Keratinocyte (primary cell): Measurements from ENCODE around the gene TIMM23. TPM values are rescaled to one million over a fixed set of nuclear protein-coding genes. Genes with fewer than 3 reads are reported as not detected.

ENCODE experiments used
- DNase-seq: peaks from one replicate; pipeline ENCODE4 v3.0.0-alpha.2; 2011; ENCODE audit warnings: low read depth, missing footprints, low spot score
- FAIRE-seq: peaks from 2 replicates; lab custom pipeline; 2011; peaks lifted over from hg19 to GRCh38; lab: Jason Lieb, UNC
- H2AFZ ChIP-seq: 2 replicates; pipeline ENCODE4 v1.6.0; 2012; ENCODE audit warnings: low read length, control low read depth, inconsistent platforms; ENCODE audit not compliant: control insufficient read depth
- H3K27ac ChIP-seq: 2 replicates; pipeline ENCODE4 v1.5.1; 2011; ENCODE audit warnings: low read length; ENCODE audit not compliant: control insufficient read depth, insufficient read depth
- H3K27me3 ChIP-seq: 3 replicates; pipeline ENCODE4 v1.6.0; 2011; ENCODE audit warnings: low read length; ENCODE audit not compliant: control insufficient read depth, insufficient read depth; ENCODE audit errors: extremely low read depth
- H3K36me3 ChIP-seq, 2 experiments: 2 replicates in 1 of 2; 3 replicates in 1 of 2; pipeline ENCODE4 v1.5.1; 2011; ENCODE audit warnings: low read length in 2 of 2, mild to moderate bottlenecking in 1 of 2; ENCODE audit not compliant: control insufficient read depth in 2 of 2, insufficient read depth in 2 of 2; ENCODE audit errors: extremely low read depth in 1 of 2
- H3K4me1 ChIP-seq: 3 replicates; pipeline ENCODE4 v1.5.1; 2011; ENCODE audit warnings: low read length; ENCODE audit not compliant: control insufficient read depth, insufficient read depth; ENCODE audit errors: extremely low read depth
- H3K4me2 ChIP-seq: 3 replicates; pipeline ENCODE4 v1.6.0; 2011; ENCODE audit warnings: low read depth, low read length; ENCODE audit not compliant: control insufficient read depth, insufficient read depth; ENCODE audit errors: extremely low read depth
- H3K4me3 ChIP-seq, 3 experiments: fragments of 200-600 bp in 1 of 3; sonication (generic) in 1 of 3; 2 replicates in 2 of 3; 3 replicates in 1 of 3; pipeline ENCODE4 v1.5.1; 2011 to 2016; ENCODE audit warnings: low read length in 3 of 3, mild to moderate bottlenecking in 3 of 3, control low read depth in 2 of 3, inconsistent platforms in 1 of 3, low read depth in 1 of 3, mixed read lengths in 1 of 3, mixed run types in 1 of 3, moderate library complexity in 1 of 3; ENCODE audit not compliant: control insufficient read depth in 2 of 3, insufficient read depth in 2 of 3; ENCODE audit errors: extremely low read depth in 1 of 3
- H3K79me2 ChIP-seq: 2 replicates; pipeline ENCODE4 v1.6.0; 2012; ENCODE audit warnings: low read length; ENCODE audit not compliant: control insufficient read depth, insufficient read depth
- H3K9ac ChIP-seq: 3 replicates; pipeline ENCODE4 v1.6.0; 2011; ENCODE audit warnings: low read length; ENCODE audit not compliant: control insufficient read depth, insufficient read depth; ENCODE audit errors: extremely low read depth
- H3K9me1 ChIP-seq: 3 replicates; pipeline ENCODE4 v1.6.0; 2011; ENCODE audit warnings: low read length; ENCODE audit not compliant: control insufficient read depth, insufficient read depth; ENCODE audit errors: extremely low read depth
- H3K9me3 ChIP-seq: 2 replicates; pipeline ENCODE4 v1.5.1; 2012; ENCODE audit warnings: low read depth, low read length; ENCODE audit not compliant: control insufficient read depth
- H4K20me1 ChIP-seq: 3 replicates; pipeline ENCODE4 v1.6.0; 2011; ENCODE audit warnings: low read length; ENCODE audit not compliant: control insufficient read depth, insufficient read depth; ENCODE audit errors: extremely low read depth
- CTCF ChIP-seq, 3 experiments: IDR thresholded peaks in 1 of 3; conservative IDR thresholded peaks in 1 of 3; optimal IDR thresholded peaks in 1 of 3; 2 replicates in 2 of 3; 3 replicates in 1 of 3; pipeline versions ENCODE3 to v1.5.1; 2011; ENCODE audit warnings: low read length in 3 of 3, mild to moderate bottlenecking in 3 of 3, moderate library complexity in 2 of 3, control low read depth in 1 of 3, inconsistent platforms in 1 of 3; ENCODE audit not compliant: insufficient read depth in 2 of 3; ENCODE audit errors: extremely low read depth in 1 of 3
- EZH2 ChIP-seq: IDR thresholded peaks from one replicate; pipeline ENCODE4 v1.6.1; 2012; ENCODE audit warnings: inconsistent platforms, mild to moderate bottlenecking, low read length, moderate library complexity
- dilution Hi-C: fragments of 300-500 bp; cut with MboI; formaldehyde crosslinking; loops from one replicate; pipeline ENCODE4 v1.7.0; 2020; ENCODE audit warnings: low sequenced_read_pairs; ENCODE audit not compliant: extremely low pct_ligation_motif_present
- polyA plus RNA-seq, 5 experiments: library from polyadenylated mRNA; depleted of rRNA in 3 of 5; stranded (reverse) in 3 of 5; stranded (forward) in 1 of 5; unstranded in 1 of 5; fragments of >200 nt; gene quantifications; 1 replicate in 1 of 5; 2 replicates in 3 of 5; 3 replicates in 1 of 5; pipeline versions ENCODE4 v1.2.1 to v1.2.3, GENCODE V29; 2011 to 2012; ENCODE audit warnings: missing spikeins in 2 of 5, low read depth in 1 of 5, low replicate concordance in 1 of 5
- small RNA-seq, 3 experiments: library from RNA; depleted of rRNA; stranded (forward); fragments of <200 nt; gene quantifications; one replicate each; pipeline ENCODE3, GENCODE V24; 2012; ENCODE audit warnings: low read depth in 3 of 3, low replicate concordance in 1 of 3; ENCODE audit not compliant: insufficient read length in 3 of 3

TIMM23 gene
- polyA plus RNA-seq, 1 donor (not counting 4 experiments of a cell fraction or from before 2014, with no cell fraction given), result 172 TPM

- DNase-seq, result no peak
- Histone ChIP-seq H3K4me1 (no peaks in the 10 kb centered on the region), H3K9me1 (no peaks in the 10 kb centered on the region), H3K4me3 (no peak overlapping the region), H3K79me2 (no peaks in the 10 kb centered on the region), H3K36me3 (no peaks in the 10 kb centered on the region), H3K27ac (no peak overlapping the region), H4K20me1 (no peaks in the 10 kb centered on the region), H3K27me3 (no peaks in the 10 kb centered on the region), H3K9me3 (no peaks in the 10 kb centered on the region), H2AFZ (no peak overlapping the region), H3K4me2 (no peak overlapping the region), H3K9ac (no peak overlapping the region)
- dilution Hi-C loops, result no loop called here
- TF ChIP-seq EZH2 (no peak), CTCF (optimal IDR thresholded peaks at IDR 0.05 in 1 of 3, IDR thresholded peaks at IDR 0.05 in 1 of 3, conservative IDR thresholded peaks at IDR 0.05 in 1 of 3; ENCODE audit: extremely low read depth in 1 of 3, insufficient read depth in 2 of 3, low read length in 3 of 3) (no peak)
- FAIRE-seq, result no peak
Measured at GRCh38 chr10:46052057-46052790, 79.9 kb downstream of the TIMM23 start.

GRCh38 chr10:46052791-46053375 lies 80.6 kb downstream of the TIMM23 start:
- no peak overlapping the region for H2AFZ ChIP-seq
- dilution Hi-C loops, result no loop called here
- H4K20me1 ChIP-seq, result no peaks in the 10 kb centered on the region
- H3K27ac ChIP-seq, result no peak overlapping the region
- H3K4me3 ChIP-seq, result no peak overlapping the region
- H3K36me3 ChIP-seq, result no peaks in the 10 kb centered on the region
- no peak overlapping the region for H3K9ac ChIP-seq
- no peak for FAIRE-seq
- no peaks in the 10 kb centered on the region for H3K79me2 ChIP-seq
- no peaks in the 10 kb centered on the region for H3K9me1 ChIP-seq
- H3K27me3 ChIP-seq, result no peaks in the 10 kb centered on the region
- H3K4me1 ChIP-seq, result no peaks in the 10 kb centered on the region
- DNase-seq, result no peak
- no peak overlapping the region for H3K4me2 ChIP-seq
- TF ChIP-seq CTCF (optimal IDR thresholded peaks at IDR 0.05 in 1 of 3, IDR thresholded peaks at IDR 0.05 in 1 of 3, conservative IDR thresholded peaks at IDR 0.05 in 1 of 3; ENCODE audit: extremely low read depth in 1 of 3, insufficient read depth in 2 of 3, low read length in 3 of 3) (no peak), EZH2 (no peak)
- H3K9me3 ChIP-seq, result no peaks in the 10 kb centered on the region

Small RNA genes lying within 50 kb of the gene (small RNA-seq; reads per million reads assigned to genes)
- gene SNORA74C-1, result 0 reads per million in 3 experiments

Other genes with a start within 250 kb of the TIMM23 start
- gene WASHC2C, start 245.2 kb upstream of the TIMM23 start, polyA plus RNA-seq, result 18.3 to 32.7 TPM (median 22.3 TPM) in 3 replicates
- 9.1 to 18.2 TPM (median 13.3 TPM) in 3 replicates for gene AGAP4, start 125.0 kb upstream of the TIMM23 start, polyA plus RNA-seq
- 134 to 179 TPM (median 165 TPM) in 3 replicates for gene NCOA4, start 58.1 kb downstream of the TIMM23 start, polyA plus RNA-seq
- gene MSMB, start 73.8 kb downstream of the TIMM23 start, polyA plus RNA-seq, result not detected in 3 replicates